ENCODE data around the gene CDCP1.

Gene CDCP1

GRCh38 chr3:45164056-45164455, 17.9 kb upstream of the CDCP1 start:
- TF ChIP-seq, protein P1, sequence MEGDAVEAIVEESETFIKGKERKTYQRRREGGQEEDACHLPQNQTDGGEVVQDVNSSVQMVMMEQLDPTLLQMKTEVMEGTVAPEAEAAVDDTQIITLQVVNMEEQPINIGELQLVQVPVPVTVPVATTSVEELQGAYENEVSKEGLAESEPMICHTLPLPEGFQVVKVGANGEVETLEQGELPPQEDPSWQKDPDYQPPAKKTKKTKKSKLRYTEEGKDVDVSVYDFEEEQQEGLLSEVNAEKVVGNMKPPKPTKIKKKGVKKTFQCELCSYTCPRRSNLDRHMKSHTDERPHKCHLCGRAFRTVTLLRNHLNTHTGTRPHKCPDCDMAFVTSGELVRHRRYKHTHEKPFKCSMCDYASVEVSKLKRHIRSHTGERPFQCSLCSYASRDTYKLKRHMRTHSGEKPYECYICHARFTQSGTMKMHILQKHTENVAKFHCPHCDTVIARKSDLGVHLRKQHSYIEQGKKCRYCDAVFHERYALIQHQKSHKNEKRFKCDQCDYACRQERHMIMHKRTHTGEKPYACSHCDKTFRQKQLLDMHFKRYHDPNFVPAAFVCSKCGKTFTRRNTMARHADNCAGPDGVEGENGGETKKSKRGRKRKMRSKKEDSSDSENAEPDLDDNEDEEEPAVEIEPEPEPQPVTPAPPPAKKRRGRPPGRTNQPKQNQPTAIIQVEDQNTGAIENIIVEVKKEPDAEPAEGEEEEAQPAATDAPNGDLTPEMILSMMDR (IDR thresholded peaks at IDR 0.05; ENCODE audit: insufficient read depth, missing control alignments) = no peak
- FAIRE-seq (no peak), DNase-seq (ENCODE audit: insufficient read length, low spot score) (no peak)

GRCh38 chr3:45163481-45163880, 17.3 kb upstream of the CDCP1 start:
- TF ChIP-seq, protein P1 (IDR thresholded peaks at IDR 0.05; ENCODE audit: insufficient read depth, missing control alignments) = no peak
- FAIRE-seq = no peak
- DNase-seq (ENCODE audit: insufficient read length, low spot score) = no peak

DNA sequence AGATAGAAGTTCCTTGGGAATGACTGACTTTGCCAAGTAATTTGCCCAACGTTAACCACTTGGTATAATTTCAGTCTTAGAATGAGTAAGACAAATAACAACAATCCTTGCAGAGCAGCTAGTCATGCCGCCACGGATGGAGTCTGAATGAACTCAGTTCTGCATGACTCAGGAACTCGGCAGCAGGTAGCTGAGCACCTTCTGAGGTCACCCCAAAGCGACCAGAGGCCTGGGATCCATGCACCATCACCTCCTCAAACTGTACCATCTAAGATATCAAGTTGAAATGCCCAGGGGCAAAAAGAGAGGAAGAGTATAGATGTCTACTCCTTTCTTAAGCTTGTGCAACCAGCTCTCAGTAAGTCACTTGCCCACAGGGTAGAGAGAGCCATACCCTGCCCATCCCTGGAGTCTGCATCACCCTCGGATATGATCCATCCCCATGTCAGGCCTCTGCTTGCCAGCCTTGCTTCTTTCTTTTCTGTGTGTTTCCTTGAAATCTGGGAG, 8.5 kb upstream of the CDCP1 start:
- DNase-seq (ENCODE audit: insufficient read length, low spot score) (no peak), FAIRE-seq (no peak)
- TF ChIP-seq, protein P1 (IDR thresholded peaks at IDR 0.05; ENCODE audit: insufficient read depth, missing control alignments) = no peak

GRCh38 chr3:45153658-45154437, 7.7 kb upstream of the CDCP1 start:
- TF ChIP-seq, protein P1 (IDR thresholded peaks at IDR 0.05; ENCODE audit: insufficient read depth, missing control alignments) = no peak
- FAIRE-seq (no peak), DNase-seq (ENCODE audit: insufficient read length, low spot score) (no peak)

- FAIRE-seq = no peak
- no peak for DNase-seq (ENCODE audit: insufficient read length, low spot score)
- TF ChIP-seq, protein P1 (IDR thresholded peaks at IDR 0.05; ENCODE audit: insufficient read depth, missing control alignments) = no peak
These were observed 6.1 kb upstream of the CDCP1 start for GRCh38 chr3:45152307-45152706.

- FAIRE-seq (no peak), DNase-seq (ENCODE audit: insufficient read length, low spot score) (no peak)
- TF ChIP-seq, protein P1 (IDR thresholded peaks at IDR 0.05; ENCODE audit: insufficient read depth, missing control alignments) = no peak
These were observed 4.9 kb upstream of the CDCP1 start for GRCh38 chr3:45151100-45151499.

DNA sequence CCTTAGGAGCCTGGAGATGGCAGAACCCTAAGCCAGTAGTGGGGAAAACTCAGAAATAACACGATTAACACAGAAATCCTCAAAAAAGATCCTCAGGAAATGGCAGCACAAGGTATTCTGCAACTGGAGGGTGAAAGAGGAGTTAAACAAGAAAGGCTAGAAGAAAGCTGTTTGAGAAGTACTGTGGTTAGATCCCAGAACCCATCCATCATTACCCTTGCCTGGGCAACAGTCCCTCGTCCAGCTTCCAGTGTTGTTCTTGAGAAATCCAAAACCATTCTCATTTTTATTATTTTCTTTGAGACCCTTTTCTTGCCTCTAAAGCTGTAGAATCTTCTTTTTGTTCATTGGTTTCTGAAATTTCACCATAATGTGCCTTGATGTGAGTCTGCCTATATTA, 2.7 kb upstream of the CDCP1 start:
- TF ChIP-seq, protein P1 (IDR thresholded peaks at IDR 0.05; ENCODE audit: insufficient read depth, missing control alignments) = no peak
- DNase-seq (ENCODE audit: insufficient read length, low spot score) (no peak), FAIRE-seq (no peak)
